GM12874 (cell line): Measurements from ENCODE around the gene NAV3.

Experiments used
- CTCF ChIP-seq: IDR thresholded peaks from 2 replicates; pipeline ENCODE4 v1.5.1; 2011; ENCODE audit warnings: low read depth, mild to moderate bottlenecking, control low read depth, low read length, moderate library complexity; ENCODE audit not compliant: insufficient read depth

NAV3 gene

GRCh38 chr12:77973579-77973978 lies 142.9 kb downstream of the NAV3 start:
- no peak for TF ChIP-seq CTCF

- TF ChIP-seq CTCF: no peak
Measured at GRCh38 chr12:77974645-77975044, 144.0 kb downstream of the NAV3 start.

GRCh38 chr12:77979597-77980250 lies 149.0 kb downstream of the NAV3 start:
- TF ChIP-seq CTCF: no peak

GRCh38 chr12:77980782-77981181 lies 150.1 kb downstream of the NAV3 start:
- no peak for TF ChIP-seq CTCF

GRCh38 chr12:77983859-77984258 lies 153.2 kb downstream of the NAV3 start:
- TF ChIP-seq CTCF: no peak

GRCh38 chr12:77992760-77993159 lies 162.1 kb downstream of the NAV3 start:
- no peak for TF ChIP-seq CTCF

- TF ChIP-seq CTCF: no peak
Measured at GRCh38 chr12:77993658-77994057, 163.0 kb downstream of the NAV3 start.
